Stimulated activated CD8-positive, alpha-beta memory T cell treated with anti-CD3 and anti-CD28 coated beads, Interleukin-12 subunit alpha, Interleukin-12 subunit beta, amount 100 ng/mL, for 24 hours (primary cell): ENCODE data around the gene ANKRD33.
A peak's percentile ranks its signal among the peaks of the same experiment; 100 is the strongest.

Experiments used
- DNase-seq: peaks from one replicate; pipeline ENCODE4 v3.0.0-alpha.2; 2020; ENCODE audit errors: extremely low read depth

Gene ANKRD33

GRCh38 chr12:51887476-51888315 is at the start of gene ANKRD33:
TSS of gene ANKRD33 (plus strand) at chr12:51888103. CDS start at chr12:51888187, 84 bp downstream.
- no peak for DNase-seq

- no peak for DNase-seq
Measured at GRCh38 chr12:51838762-51839161, 49.1 kb upstream of the ANKRD33 start.

- no peak for DNase-seq
Measured at GRCh38 chr12:51839310-51839947, 48.5 kb upstream of the ANKRD33 start.

GRCh38 chr12:51840966-51841365 is 46.9 kb upstream of the ANKRD33 start:
- DNase-seq, result no peak

- DNase-seq, result no peak
Measured at GRCh38 chr12:51841727-51842126, 46.2 kb upstream of the ANKRD33 start.

- DNase-seq, result no peak
Measured at GRCh38 chr12:51844854-51845253, 43.0 kb upstream of the ANKRD33 start.

- DNase-seq, result no peak
Measured at GRCh38 chr12:51845482-51845881, 42.4 kb upstream of the ANKRD33 start.

- DNase-seq, result no peak
Measured at GRCh38 chr12:51846271-51846691, 41.6 kb upstream of the ANKRD33 start.

- peak; percentile 31 for DNase-seq
Measured at GRCh38 chr12:51846911-51847642, 40.8 kb upstream of the ANKRD33 start.

GRCh38 chr12:51847643-51848325 is 40.1 kb upstream of the ANKRD33 start:
- DNase-seq, result no peak

GRCh38 chr12:51848326-51848727 is 39.6 kb upstream of the ANKRD33 start, which contains the start of gene FIGNL2:
TSS of gene FIGNL2 (minus strand) at chr12:51848718. CDS start at chr12:51822413, 26,305 bp downstream.
- no peak for DNase-seq

- no peak for DNase-seq
Measured at GRCh38 chr12:51848841-51849735, 38.8 kb upstream of the ANKRD33 start.

GRCh38 chr12:51850081-51850964 is 37.6 kb upstream of the ANKRD33 start:
- no peak for DNase-seq

GRCh38 chr12:51850965-51851299 is 37.0 kb upstream of the ANKRD33 start:
- no peak for DNase-seq

GRCh38 chr12:51851413-51852124 is 36.3 kb upstream of the ANKRD33 start:
- DNase-seq, result no peak

- no peak for DNase-seq
Measured at GRCh38 chr12:51852404-51853137, 35.3 kb upstream of the ANKRD33 start.

GRCh38 chr12:51855586-51856428 is 32.1 kb upstream of the ANKRD33 start:
- DNase-seq, result no peak

GRCh38 chr12:51860986-51861385 is 26.9 kb upstream of the ANKRD33 start:
- DNase-seq, result no peak
